ENCODE data around the gene SLC1A7. TPM values are rescaled to one million over a fixed set of nuclear protein-coding genes. Genes with fewer than 3 reads are reported as not detected.

SLC1A7 gene
- total and polyA plus RNA-seq, 8 donors: 0.08 to 0.45 (median 0.29) TPM; not detected in 5

- Histone ChIP-seq H3K27me3 (peaks cover 0 to 5% (median 0%) of the 10 kb centered on the region in 3 donors), H3K4me3 (no peak overlapping the region), H3K4me1 (peaks cover 10 to 36% (median 26%) of the 10 kb centered on the region in 4 donors), H3K27ac (peak overlapping the region in 2 of 5 donors; percentile 8 to 37), H3K36me3 (peaks cover 0 to 34% (median under 1%) of the 10 kb centered on the region in 4 donors), H3K9me3 (no peaks in the 10 kb centered on the region)
- DNase-seq: peak; percentile 34 to 76
- intact Hi-C loops (cut with DNase I; ENCODE audit: low total_unique reads): no loop called here
- 72 to 87% (median 78%) methylated on average over 10 to 11 of the region's 11 CpGs for WGBS, 5 donors
- no peak for TF ChIP-seq POLR2A (IDR thresholded peaks at IDR 0.05)
- TF ChIP-seq EP300 (IDR thresholded peaks at IDR 0.05): no peak
- TF ChIP-seq CTCF (IDR thresholded peaks at IDR 0.05): no peak
- no peak for TF ChIP-seq POLR2AphosphoS5 (IDR thresholded peaks at IDR 0.05)
Measured at GRCh38 chr1:53089478-53090226, 52.8 kb downstream of the SLC1A7 start.

- WGBS, 5 donors: 86 to 94% (median 90%) methylated on average over 11 to 19 of the region's 19 CpGs
- DNase-seq: no peak
- peaks cover 0 to 5% (median 0%) of the 10 kb centered on the region in 3 donors for H3K27me3 ChIP-seq
- peaks cover 10 to 36% (median 26%) of the 10 kb centered on the region in 4 donors for H3K4me1 ChIP-seq
- H3K36me3 ChIP-seq: peaks cover 0 to 43% (median 5%) of the 10 kb centered on the region in 4 donors
- no peaks in the 10 kb centered on the region for H3K9me3 ChIP-seq
- no peak overlapping the region for H3K4me3 ChIP-seq
- intact Hi-C loops (cut with DNase I; ENCODE audit: low total_unique reads): no loop called here
- no peak for TF ChIP-seq CTCF (IDR thresholded peaks at IDR 0.05)
- TF ChIP-seq POLR2AphosphoS5 (IDR thresholded peaks at IDR 0.05): no peak
- no peak for TF ChIP-seq POLR2A (IDR thresholded peaks at IDR 0.05)
- no peak for TF ChIP-seq EP300 (IDR thresholded peaks at IDR 0.05)
- peak overlapping the region in 1 of 5 donors; percentile 22 for H3K27ac ChIP-seq
Measured at GRCh38 chr1:53088616-53089300, 53.7 kb downstream of the SLC1A7 start.

GRCh38 chr1:53087332-53088285, 54.8 kb downstream of the SLC1A7 start:
- peaks cover 10 to 36% (median 23%) of the 10 kb centered on the region in 4 donors for H3K4me1 ChIP-seq
- no peak for TF ChIP-seq POLR2AphosphoS5 (IDR thresholded peaks at IDR 0.05)
- no peak for TF ChIP-seq POLR2A (IDR thresholded peaks at IDR 0.05)
- TF ChIP-seq EP300 (IDR thresholded peaks at IDR 0.05): no peak
- TF ChIP-seq CTCF (IDR thresholded peaks at IDR 0.05): no peak
- peaks cover 0 to 5% (median 0%) of the 10 kb centered on the region in 3 donors for H3K27me3 ChIP-seq
- no peak overlapping the region for H3K4me3 ChIP-seq
- WGBS, 5 donors: 88 to 92% (median 89%) methylated on average over 24 to 27 of the region's 27 CpGs
- intact Hi-C loops (cut with DNase I; ENCODE audit: low total_unique reads): no loop called here
- H3K9me3 ChIP-seq: no peaks in the 10 kb centered on the region
- peaks cover 0 to 55% (median 13%) of the 10 kb centered on the region in 4 donors for H3K36me3 ChIP-seq
- no peak for DNase-seq
- no peak overlapping the region for H3K27ac ChIP-seq

Measured in stomach (tissue), 9 donors.